Measurements from ENCODE around the gene DACH1.

- TF ChIP-seq CTCF (IDR thresholded peaks at IDR 0.05) (no peak), POLR2A (IDR thresholded peaks at IDR 0.05) (no peak), EP300 (IDR thresholded peaks at IDR 0.05) (no peak)
These were observed 344.0 kb downstream of the DACH1 start for GRCh38 chr13:71522941-71523526.

All from suprapubic skin (tissue), 3 donors.